Adrenal gland (tissue), 12 donors: ENCODE results near the gene ZNF774. TPM values are rescaled to one million over a fixed set of nuclear protein-coding genes. Genes with fewer than 3 reads are reported as not detected.
A peak's percentile ranks its signal among the peaks of the same experiment; 100 is the strongest.

Experiments used
- DNase-seq, 7 donors: peaks; one replicate each; pipeline ENCODE4 v3.0.0-alpha.2; 2019 to 2020
- H3K27ac ChIP-seq, 5 donors: fragments of 200-600 bp; sonication (generic) in 4 of 5; 1 replicate in 3 of 5; 2 replicates in 2 of 5; pipeline versions ENCODE4 v1.5.1 to v1.8.0; 2016 to 2020; ENCODE audit warnings: mild to moderate bottlenecking in 1 of 5
- H3K27me3 ChIP-seq: fragments of 200-600 bp; 2 replicates; pipeline ENCODE4 v1.8.0; 2021
- H3K36me3 ChIP-seq, 2 donors: fragments of 200-600 bp; replicated peaks in 1 of 2; 1 replicate in 1 of 2; 2 replicates in 1 of 2; pipeline versions ENCODE4 v1.5.1 to v1.8.0; 2018 to 2022
- H3K4me1 ChIP-seq, 2 donors: fragments of 200-600 bp; replicated peaks in 1 of 2; 1 replicate in 1 of 2; 2 replicates in 1 of 2; pipeline versions ENCODE4 v1.5.1 to v1.8.0; 2018 to 2021
- H3K4me3 ChIP-seq, 4 donors: fragments of 200-600 bp; sonication (generic) in 3 of 4; one replicate each; pipeline ENCODE4 v1.5.1; 2016 to 2018
- H3K9me3 ChIP-seq, 3 donors: fragments of 200-600 bp; sonication (generic) in 1 of 3; replicated peaks in 1 of 3; 1 replicate in 2 of 3; 2 replicates in 1 of 3; pipeline versions ENCODE4 v1.5.1 to v1.8.0; 2016 to 2021
- POLR2A ChIP-seq, 2 donors: fragments of 450-650 bp; IDR thresholded peaks; one replicate each; pipeline ENCODE4 v1.6.1; 2017; ENCODE audit warnings: antibody characterized with exemption in 2 of 2, mild to moderate bottlenecking in 2 of 2, moderate library complexity in 1 of 2
- WGBS, 4 donors: extraction: QIAGEN DNeasy Blood & Tissue Kit in 2 of 4; methylation state at CpG; one replicate each; pipeline versions ENCODE4 v1.1.5 to v1.1.7; 2013 to 2017; 5-methylcytosine and 5-hydroxymethylcytosine counted together
- intact Hi-C, 2 donors: fragments of 100-400 bp; cut with DNase I; formaldehyde crosslinking; loops; one replicate each; pipeline versions ENCODE4 v1.14.1 to v1.15.0; 2022 to 2023
- polyA plus RNA-seq, 3 donors: library from polyadenylated mRNA; stranded (reverse); fragments of 200-250 nt in 2 of 3; fragments of 350-450 nt in 1 of 3; fragmentation: Illumina TruSeq in 1 of 3; extraction: RNeasy Lipid Tissue Mini Kit (QIAGEN cat#74804) in 1 of 3; gene quantifications; one replicate each; pipeline ENCODE4 v1.2.3, GENCODE V29; 2013 to 2014
- total RNA-seq, 9 donors: library from RNA; depleted of rRNA in 4 of 9; stranded (reverse); fragments of >200 nt in 4 of 9; fragments of 120-200 nt in 1 of 9; fragmentation: NEBNext Ultra II Directional in 1 of 9; extraction: Animal tissue kit (Norgen Biotek cat#: 25700) in 1 of 9; gene quantifications; one replicate each; pipeline versions ENCODE4 v1.1.0 to v1.2.4, GENCODE V29; 2013 to 2023
- TF ChIP-seq, protein P1 (sequence below), 6 experiments: fragments of 450-650 bp in 4 of 6; fragments of 200-600 bp in 2 of 6; sonication (generic) in 1 of 6; IDR thresholded peaks; 1 replicate in 5 of 6; 2 replicates in 1 of 6; pipeline versions ENCODE4 v1.5.1 to v1.8.0; 2016 to 2021; ENCODE audit warnings: antibody characterized with exemption in 6 of 6, mild to moderate bottlenecking in 2 of 6, moderate library complexity in 1 of 6
- donor health status: healthy with polysubstance abuse.
- donor health status: Bipolar disorder and iron deficiency.
- donor health status: DM: yes; HTN: yes; CAD: no.
- donor health status: DM: no; HTN: no; CAD: no.
- donor health status: DM: no; HTN: no; CAD: no.
- donor health status: DM: yes; HTN: yes; CAD: no.

Gene ZNF774
- total and polyA plus RNA-seq, 12 donors, result 1.0 to 21.4 (median 6.0) TPM

DNA sequence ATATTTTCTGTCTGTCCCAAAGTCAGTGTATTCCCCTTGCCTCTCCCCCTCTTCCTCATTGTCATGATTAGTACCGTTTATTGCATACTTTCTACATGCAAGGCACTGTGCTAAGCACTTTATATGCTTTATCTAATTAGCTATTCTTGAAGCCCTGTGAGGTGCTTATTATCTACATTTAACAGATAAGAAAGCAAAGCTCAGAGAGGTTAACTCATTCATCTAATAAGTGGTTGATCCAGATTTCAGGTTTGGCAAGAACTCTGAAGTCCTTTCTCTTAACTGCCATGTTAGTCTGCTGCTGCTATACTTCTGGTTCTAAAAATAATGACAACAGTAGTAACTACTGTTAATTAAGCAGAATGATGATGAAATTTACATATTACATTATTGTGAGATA, 49.4 kb downstream of the ZNF774 start:
- intact Hi-C loops, result no loop called here
- Histone ChIP-seq H3K36me3 (no peaks in the 10 kb centered on the region), H3K27me3 (no peaks in the 10 kb centered on the region), H3K9me3 (no peaks in the 10 kb centered on the region), H3K4me1 (peaks cover 38 to 78% of the 10 kb centered on the region in 2 donors), H3K27ac (peak overlapping the region; percentile 70 to 92 (median 78)), H3K4me3 (peak overlapping the region in 1 of 4 donors; percentile 33)
- 2 to 27% (median 6%) methylated on average over 1 of the region's 1 CpG for WGBS, 4 donors
- DNase-seq, result no peak
- TF ChIP-seq, protein P1, sequence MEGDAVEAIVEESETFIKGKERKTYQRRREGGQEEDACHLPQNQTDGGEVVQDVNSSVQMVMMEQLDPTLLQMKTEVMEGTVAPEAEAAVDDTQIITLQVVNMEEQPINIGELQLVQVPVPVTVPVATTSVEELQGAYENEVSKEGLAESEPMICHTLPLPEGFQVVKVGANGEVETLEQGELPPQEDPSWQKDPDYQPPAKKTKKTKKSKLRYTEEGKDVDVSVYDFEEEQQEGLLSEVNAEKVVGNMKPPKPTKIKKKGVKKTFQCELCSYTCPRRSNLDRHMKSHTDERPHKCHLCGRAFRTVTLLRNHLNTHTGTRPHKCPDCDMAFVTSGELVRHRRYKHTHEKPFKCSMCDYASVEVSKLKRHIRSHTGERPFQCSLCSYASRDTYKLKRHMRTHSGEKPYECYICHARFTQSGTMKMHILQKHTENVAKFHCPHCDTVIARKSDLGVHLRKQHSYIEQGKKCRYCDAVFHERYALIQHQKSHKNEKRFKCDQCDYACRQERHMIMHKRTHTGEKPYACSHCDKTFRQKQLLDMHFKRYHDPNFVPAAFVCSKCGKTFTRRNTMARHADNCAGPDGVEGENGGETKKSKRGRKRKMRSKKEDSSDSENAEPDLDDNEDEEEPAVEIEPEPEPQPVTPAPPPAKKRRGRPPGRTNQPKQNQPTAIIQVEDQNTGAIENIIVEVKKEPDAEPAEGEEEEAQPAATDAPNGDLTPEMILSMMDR (IDR thresholded peaks at IDR 0.05), result no peak
- no peak for TF ChIP-seq POLR2A (IDR thresholded peaks at IDR 0.05)

DNA sequence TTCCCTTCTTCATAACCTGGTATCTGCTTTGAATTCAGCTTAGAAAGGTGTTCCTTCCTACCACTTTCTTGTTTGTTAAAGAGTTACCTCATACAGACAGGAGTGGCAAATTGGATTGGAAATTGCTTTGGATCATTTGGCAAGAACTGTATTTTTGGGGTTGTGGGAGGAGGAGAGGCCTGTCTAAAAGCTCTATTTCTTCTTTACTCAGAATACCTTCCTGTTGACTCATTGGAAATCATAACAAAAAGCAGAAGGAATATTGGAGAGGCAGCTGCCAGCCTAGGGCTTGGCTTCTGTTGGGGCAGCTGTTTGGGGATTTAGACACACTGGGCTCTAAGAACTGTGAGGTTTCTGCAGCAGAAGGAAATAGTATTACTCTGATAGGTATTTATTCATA, 50.1 kb downstream of the ZNF774 start:
- peaks cover 38 to 82% of the 10 kb centered on the region in 2 donors for H3K4me1 ChIP-seq
- H3K4me3 ChIP-seq, result no peak overlapping the region
- peak overlapping the region; percentile 70 to 92 (median 78) for H3K27ac ChIP-seq
- intact Hi-C loops, result no loop called here
- TF ChIP-seq, protein P1 (IDR thresholded peaks at IDR 0.05), result no peak
- TF ChIP-seq POLR2A (IDR thresholded peaks at IDR 0.05), result peak in 1 of 2 donors; percentile 47
- H3K9me3 ChIP-seq, result no peaks in the 10 kb centered on the region
- H3K36me3 ChIP-seq, result no peaks in the 10 kb centered on the region
- no peaks in the 10 kb centered on the region for H3K27me3 ChIP-seq
- peak in 6 of 7 donors; percentile 55 to 82 (median 67) for DNase-seq

DNA sequence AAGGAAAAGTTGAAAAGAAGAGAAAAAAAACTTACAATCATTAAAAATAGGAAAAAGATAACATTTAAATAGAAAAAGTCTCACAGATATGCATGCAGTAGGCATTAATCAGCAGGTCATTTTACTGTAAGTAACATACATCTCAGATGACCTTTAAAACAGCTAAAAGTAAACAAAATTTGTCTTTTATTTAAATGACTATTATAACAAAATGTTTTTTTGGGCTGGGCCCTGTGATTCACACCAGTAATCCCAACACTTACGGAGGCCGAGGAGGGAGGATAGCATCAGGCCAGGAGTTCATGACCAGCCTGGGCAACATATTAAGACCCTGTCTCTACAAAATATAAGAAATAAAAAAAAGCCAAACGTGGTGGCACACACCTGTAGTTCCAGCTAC, 50.7 kb downstream of the ZNF774 start:
- no peak overlapping the region for H3K4me3 ChIP-seq
- H3K9me3 ChIP-seq, result no peaks in the 10 kb centered on the region
- intact Hi-C loops, result no loop called here
- no peak for TF ChIP-seq POLR2A (IDR thresholded peaks at IDR 0.05)
- TF ChIP-seq, protein P1 (IDR thresholded peaks at IDR 0.05), result no peak
- peaks cover 38 to 86% of the 10 kb centered on the region in 2 donors for H3K4me1 ChIP-seq
- WGBS, 4 donors, result 49 to 64% (median 61%) methylated on average over 3 of the region's 3 CpGs
- H3K36me3 ChIP-seq, result no peaks in the 10 kb centered on the region
- no peak for DNase-seq
- H3K27ac ChIP-seq, result peak overlapping the region; percentile 28 to 85 (median 76)
- no peaks in the 10 kb centered on the region for H3K27me3 ChIP-seq

DNA sequence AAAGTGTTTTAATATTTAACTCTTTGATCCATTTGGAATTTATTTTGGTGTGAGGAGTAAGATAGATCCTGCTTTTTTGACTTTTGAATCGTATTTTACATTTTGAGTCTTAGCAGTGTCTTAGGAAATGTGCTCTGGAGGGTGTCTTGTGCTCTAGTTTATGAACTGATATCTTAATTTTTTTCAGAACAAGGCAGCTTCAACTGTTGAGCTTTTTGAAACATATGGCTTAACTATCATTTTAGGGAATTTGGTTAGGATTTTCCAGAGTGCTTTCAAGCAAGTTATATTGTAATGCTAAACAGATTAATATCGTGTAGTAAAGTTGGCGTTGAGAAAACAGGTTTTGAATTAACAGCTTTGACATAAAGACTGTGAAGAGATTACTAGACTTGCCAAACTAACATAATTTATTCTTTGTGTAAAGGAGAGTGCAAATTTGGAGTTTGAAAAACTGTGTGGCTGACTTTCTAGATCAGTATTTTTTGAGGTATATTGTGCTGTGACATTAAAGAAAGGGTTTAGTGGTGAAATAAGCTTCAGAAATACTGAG, 53.0 kb downstream of the ZNF774 start:
- H3K4me1 ChIP-seq, result peaks cover 34 to 73% of the 10 kb centered on the region in 2 donors
- intact Hi-C loops, result no loop called here
- DNase-seq, result no peak
- H3K4me3 ChIP-seq, result no peak overlapping the region
- no peaks in the 10 kb centered on the region for H3K9me3 ChIP-seq
- H3K27ac ChIP-seq, result no peak overlapping the region
- no peak for TF ChIP-seq POLR2A (IDR thresholded peaks at IDR 0.05)
- TF ChIP-seq, protein P1 (IDR thresholded peaks at IDR 0.05), result no peak
- H3K27me3 ChIP-seq, result no peaks in the 10 kb centered on the region
- 54 to 82% (median 62%) methylated on average over 3 of the region's 3 CpGs for WGBS, 4 donors
- H3K36me3 ChIP-seq, result no peaks in the 10 kb centered on the region
